Measurements from ENCODE around the gene AOPEP. TPM values are rescaled to one million over a fixed set of nuclear protein-coding genes. Genes with fewer than 3 reads are reported as not detected.

Gene AOPEP
- total RNA-seq, 6 experiments from 2014 or later = 36.6 to 110 (median 63.3) TPM

DNA sequence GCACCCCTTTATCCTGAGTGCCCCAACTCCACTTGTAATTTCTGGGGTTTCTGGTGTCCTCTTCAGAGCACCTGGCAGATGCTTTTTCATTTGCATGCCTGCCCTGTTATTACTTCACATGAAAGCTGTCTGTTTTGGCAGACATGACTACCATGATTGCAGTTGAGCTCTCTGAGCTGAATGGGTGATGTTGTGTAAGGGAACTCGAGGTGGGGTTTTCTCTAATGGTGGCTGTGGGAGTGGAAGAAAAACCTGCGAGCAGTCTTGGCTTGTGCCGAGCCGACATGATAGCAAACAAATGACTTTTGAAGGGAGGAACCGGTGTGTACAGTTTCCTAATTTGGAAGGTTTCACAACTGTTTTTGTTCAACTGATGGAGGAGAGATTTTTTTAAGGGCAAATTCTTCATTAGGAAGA is 196.2 kb downstream of the AOPEP start:
- ATAC-seq = peak; percentile 24 to 59 (median 50)
- DNase-seq = no peak
- Histone ChIP-seq H3K27me3 (no peaks in the 10 kb centered on the region), H3K9me3 (no peaks in the 10 kb centered on the region), H3K36me3 (no peaks in the 10 kb centered on the region), H3K27ac (peak overlapping the region; percentile 57 to 68 (median 58)), H3K4me1 (peaks cover 0 to 24% (median 10%) of the 10 kb centered on the region in 4 donors), H3K4me3 (no peak overlapping the region)
- intact Hi-C loops (cut with DNase I) = no loop called here
- 28% methylated on average over 5 of the region's 5 CpGs for WGBS (ENCODE audit: insufficient coverage, low coverage, low lambda C conversion rate, missing lambda C conversion rate)
- TF ChIP-seq, protein P1, sequence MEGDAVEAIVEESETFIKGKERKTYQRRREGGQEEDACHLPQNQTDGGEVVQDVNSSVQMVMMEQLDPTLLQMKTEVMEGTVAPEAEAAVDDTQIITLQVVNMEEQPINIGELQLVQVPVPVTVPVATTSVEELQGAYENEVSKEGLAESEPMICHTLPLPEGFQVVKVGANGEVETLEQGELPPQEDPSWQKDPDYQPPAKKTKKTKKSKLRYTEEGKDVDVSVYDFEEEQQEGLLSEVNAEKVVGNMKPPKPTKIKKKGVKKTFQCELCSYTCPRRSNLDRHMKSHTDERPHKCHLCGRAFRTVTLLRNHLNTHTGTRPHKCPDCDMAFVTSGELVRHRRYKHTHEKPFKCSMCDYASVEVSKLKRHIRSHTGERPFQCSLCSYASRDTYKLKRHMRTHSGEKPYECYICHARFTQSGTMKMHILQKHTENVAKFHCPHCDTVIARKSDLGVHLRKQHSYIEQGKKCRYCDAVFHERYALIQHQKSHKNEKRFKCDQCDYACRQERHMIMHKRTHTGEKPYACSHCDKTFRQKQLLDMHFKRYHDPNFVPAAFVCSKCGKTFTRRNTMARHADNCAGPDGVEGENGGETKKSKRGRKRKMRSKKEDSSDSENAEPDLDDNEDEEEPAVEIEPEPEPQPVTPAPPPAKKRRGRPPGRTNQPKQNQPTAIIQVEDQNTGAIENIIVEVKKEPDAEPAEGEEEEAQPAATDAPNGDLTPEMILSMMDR (IDR thresholded peaks at IDR 0.05) = no peak
- no peak for TF ChIP-seq POLR2A (IDR thresholded peaks at IDR 0.05)

- Histone ChIP-seq H3K4me1 (peaks cover 0 to 24% (median 10%) of the 10 kb centered on the region in 4 donors), H3K36me3 (no peaks in the 10 kb centered on the region), H3K27me3 (no peaks in the 10 kb centered on the region), H3K27ac (peak overlapping the region in 1 of 3 donors; percentile 68), H3K4me3 (no peak overlapping the region), H3K9me3 (no peaks in the 10 kb centered on the region)
- intact Hi-C loops (cut with DNase I) = no loop called here
- TF ChIP-seq, protein P1 (IDR thresholded peaks at IDR 0.05) = no peak
- no peak for TF ChIP-seq POLR2A (IDR thresholded peaks at IDR 0.05)
- no peak for DNase-seq
- no peak for ATAC-seq
- WGBS (ENCODE audit: insufficient coverage, low coverage, low lambda C conversion rate, missing lambda C conversion rate) = 97% methylated on average over 9 of the region's 11 CpGs
Measured at GRCh38 chr9:94923326-94924089, 197.0 kb downstream of the AOPEP start.

- no peak for TF ChIP-seq POLR2A (IDR thresholded peaks at IDR 0.05)
- TF ChIP-seq, protein P1 (IDR thresholded peaks at IDR 0.05) = no peak
- H3K27ac ChIP-seq = no peak overlapping the region
- no peak overlapping the region for H3K4me3 ChIP-seq
- H3K4me1 ChIP-seq = peaks cover 0 to 24% (median 10%) of the 10 kb centered on the region in 4 donors
- ATAC-seq (no peak), DNase-seq (no peak)
- intact Hi-C loops (cut with DNase I) = no loop called here
- no peaks in the 10 kb centered on the region for H3K36me3 ChIP-seq
- no peaks in the 10 kb centered on the region for H3K9me3 ChIP-seq
- 84% methylated on average over 5 of the region's 10 CpGs for WGBS (ENCODE audit: insufficient coverage, low coverage, low lambda C conversion rate, missing lambda C conversion rate)
- no peaks in the 10 kb centered on the region for H3K27me3 ChIP-seq
Measured at GRCh38 chr9:94925751-94926430, 199.4 kb downstream of the AOPEP start.

DNA sequence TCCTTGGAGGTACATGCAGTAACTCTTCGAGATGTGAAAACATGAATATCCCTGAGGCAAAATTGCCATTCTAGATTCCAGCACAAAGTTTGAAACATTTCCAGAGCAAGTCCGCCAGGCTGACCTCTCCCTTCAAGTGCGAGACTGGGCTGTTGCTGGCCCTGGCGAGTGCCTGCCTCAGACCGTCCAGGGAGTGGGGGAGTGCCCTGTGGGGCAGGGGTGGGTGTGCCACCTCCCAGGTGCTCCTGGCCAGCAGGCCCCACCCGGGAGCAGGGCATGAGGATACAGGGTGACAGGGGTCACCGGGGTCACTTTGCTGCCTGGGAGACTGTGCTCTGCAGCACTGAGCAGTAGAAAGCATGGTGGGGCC is 199.9 kb downstream of the AOPEP start:
- TF ChIP-seq POLR2A (IDR thresholded peaks at IDR 0.05) = no peak
- TF ChIP-seq, protein P1 (IDR thresholded peaks at IDR 0.05) = no peak
- Histone ChIP-seq H3K4me1 (peaks cover 0 to 24% (median 10%) of the 10 kb centered on the region in 4 donors), H3K27me3 (no peaks in the 10 kb centered on the region), H3K9me3 (no peaks in the 10 kb centered on the region), H3K36me3 (no peaks in the 10 kb centered on the region), H3K4me3 (no peak overlapping the region), H3K27ac (no peak overlapping the region)
- intact Hi-C loops (cut with DNase I) = no loop called here
- WGBS (ENCODE audit: insufficient coverage, low coverage, low lambda C conversion rate, missing lambda C conversion rate) = 73% methylated on average over 3 of the region's 7 CpGs
- ATAC-seq (peak; percentile 32 to 67 (median 46)), DNase-seq (peak in 1 of 3 donors; percentile 67)
